GM21367 (cell line): ENCODE results near the gene NFKBIE.

ENCODE experiments used
- ATAC-seq: cut with Tn5 transposase; IDR thresholded peaks from one replicate; pipeline ENCODE4 v1.9.1; 2021; ENCODE audit not compliant: unreplicated experiment

NFKBIE gene

GRCh38 chr6:44227148-44227793 lies 38.1 kb downstream of the NFKBIE start:
- ATAC-seq: no peak

DNA sequence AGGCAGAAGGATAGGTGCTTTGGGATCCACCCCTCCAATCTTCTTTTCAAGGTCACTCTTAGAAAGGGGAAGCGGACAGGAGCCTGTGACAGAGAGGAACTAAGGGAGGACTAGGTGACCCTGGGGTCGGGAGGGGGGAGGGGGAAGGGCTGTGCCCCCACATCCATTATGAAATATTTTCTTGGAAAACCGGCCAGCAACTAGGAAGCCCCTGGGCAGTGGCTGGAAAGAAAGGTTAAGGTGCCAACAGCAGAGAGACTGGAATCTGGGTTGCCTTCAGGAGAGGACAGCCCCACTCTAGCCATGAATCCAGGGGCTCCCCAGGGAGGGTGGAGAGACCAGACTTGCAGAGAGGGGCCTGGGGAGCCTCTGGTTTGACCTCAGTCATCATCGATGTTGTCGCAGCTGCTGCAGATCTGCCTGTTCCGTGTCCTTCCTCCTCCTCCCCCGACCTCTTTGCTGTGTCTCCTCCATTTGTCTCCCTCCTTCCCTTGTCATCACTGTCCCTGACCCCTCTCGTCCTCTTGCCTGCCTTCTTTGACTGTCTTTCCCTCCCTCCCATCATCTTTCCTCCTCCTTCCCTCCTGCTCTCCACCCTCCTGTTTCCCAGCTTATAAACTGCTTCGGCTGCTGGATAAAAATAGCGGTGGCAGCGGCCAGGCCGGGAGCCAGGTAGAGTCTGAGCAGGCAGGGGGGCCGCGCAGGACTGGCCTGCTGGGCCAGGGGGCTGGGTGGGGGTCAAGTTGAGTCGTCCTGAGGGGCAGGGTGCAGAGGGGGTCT lies 38.8 kb downstream of the NFKBIE start:
- no peak for ATAC-seq

- no peak for ATAC-seq
These were observed 39.6 kb downstream of the NFKBIE start for GRCh38 chr6:44225579-44226325.

DNA sequence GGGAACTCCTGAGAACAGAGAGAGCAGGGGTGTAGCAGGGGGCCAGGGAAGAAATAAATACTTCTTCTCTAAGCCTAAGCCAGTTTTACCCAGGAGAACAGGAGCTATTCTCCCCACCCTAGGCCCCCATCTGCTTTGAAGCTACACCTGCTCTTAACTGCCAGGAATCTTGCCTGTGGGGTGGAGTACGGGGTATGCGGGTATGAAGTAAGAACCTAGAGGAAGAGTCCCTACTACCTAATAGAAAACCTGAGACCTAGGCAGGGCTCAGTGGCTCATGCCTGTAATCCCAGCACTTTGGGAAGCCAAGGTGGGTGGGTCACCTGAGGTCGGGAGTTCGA lies 40.4 kb downstream of the NFKBIE start:
- no peak for ATAC-seq

DNA sequence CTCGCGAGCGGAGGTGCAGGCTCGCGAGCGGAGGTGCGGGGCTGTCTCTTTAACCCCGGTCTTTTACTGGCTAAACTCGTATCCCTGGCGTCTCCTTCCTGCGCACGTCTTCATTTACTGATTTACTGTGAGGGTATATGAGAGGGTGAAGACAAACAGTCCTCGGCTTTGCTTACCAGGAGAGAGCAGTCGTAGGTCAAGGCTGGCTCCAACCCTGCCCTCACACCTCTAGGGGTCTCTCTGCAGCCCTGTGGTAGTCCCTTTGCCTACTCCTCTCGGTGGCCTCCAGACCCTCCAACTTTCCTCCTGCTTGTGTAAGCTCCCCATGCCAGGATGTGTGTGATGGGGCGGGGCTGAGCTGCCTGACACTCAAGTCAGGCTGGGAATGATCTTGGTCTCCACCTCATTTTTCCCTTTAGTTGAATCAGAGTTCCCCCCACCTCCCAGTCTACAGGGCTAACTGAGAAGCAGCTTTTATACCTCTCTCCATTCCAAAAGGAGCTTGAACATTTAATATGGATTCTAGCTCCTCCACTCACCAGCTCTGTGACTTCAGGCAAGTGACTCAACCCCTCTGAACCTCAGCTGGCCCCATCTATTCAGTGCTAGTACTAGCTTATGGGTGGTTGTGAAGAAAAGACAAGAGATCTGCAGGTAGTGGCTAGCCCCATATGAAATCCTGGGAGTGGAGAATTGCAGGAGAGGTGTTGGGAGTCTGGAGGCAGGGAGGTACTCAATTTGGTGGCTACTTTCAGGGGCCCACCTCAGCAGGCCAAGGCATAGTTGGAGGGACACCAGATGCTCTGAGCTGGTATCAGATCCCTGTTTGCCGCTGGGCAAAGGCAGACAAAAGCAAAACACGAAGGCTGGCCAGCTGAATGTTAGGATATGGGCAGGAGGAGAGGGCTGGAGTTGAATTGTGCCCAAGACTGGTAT lies 41.1 kb downstream of the NFKBIE start:
- ATAC-seq: no peak

DNA sequence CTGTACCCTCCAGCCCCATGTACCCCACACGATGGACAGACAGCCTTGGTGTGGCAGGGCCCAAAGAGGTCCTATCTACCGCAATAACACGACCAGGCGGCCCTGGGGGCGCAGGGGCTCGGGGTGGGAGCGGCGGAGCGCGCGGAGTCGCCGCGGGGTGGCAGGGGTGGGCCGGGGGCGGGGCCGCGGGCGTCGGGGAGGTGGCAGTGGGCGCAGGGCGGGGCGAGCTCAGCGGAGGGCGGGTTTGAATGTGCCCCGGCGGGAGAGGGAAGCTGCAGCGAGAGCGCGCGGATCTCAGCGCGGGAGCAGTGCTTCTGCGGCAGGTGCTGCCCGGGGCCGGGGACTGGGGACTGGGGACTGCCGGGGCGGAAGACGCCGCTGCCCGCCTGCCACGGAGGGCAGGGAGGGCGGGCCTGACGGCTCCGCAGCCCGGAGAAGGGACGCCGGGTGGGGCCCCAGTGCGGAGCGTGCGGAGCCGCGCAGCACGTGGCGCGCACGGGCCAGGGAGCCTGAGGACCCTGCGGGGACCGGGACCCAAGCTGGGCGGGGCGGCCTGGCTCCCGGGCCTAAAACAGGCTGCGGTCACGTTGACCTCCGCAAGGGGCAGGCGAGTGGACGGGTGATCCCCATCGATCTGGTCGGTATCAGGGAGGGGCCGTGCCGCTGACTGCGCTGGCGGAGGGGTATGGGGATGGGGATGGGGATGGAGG lies 41.9 kb downstream of the NFKBIE start, which contains the start of gene SLC29A1:
Gene SLC29A1, plus strand, starts transcription at position 277 of the 710 bp plus-strand sequence. CDS start 3,719 bp downstream, outside the sequence.
- peak; percentile 49 for ATAC-seq

DNA sequence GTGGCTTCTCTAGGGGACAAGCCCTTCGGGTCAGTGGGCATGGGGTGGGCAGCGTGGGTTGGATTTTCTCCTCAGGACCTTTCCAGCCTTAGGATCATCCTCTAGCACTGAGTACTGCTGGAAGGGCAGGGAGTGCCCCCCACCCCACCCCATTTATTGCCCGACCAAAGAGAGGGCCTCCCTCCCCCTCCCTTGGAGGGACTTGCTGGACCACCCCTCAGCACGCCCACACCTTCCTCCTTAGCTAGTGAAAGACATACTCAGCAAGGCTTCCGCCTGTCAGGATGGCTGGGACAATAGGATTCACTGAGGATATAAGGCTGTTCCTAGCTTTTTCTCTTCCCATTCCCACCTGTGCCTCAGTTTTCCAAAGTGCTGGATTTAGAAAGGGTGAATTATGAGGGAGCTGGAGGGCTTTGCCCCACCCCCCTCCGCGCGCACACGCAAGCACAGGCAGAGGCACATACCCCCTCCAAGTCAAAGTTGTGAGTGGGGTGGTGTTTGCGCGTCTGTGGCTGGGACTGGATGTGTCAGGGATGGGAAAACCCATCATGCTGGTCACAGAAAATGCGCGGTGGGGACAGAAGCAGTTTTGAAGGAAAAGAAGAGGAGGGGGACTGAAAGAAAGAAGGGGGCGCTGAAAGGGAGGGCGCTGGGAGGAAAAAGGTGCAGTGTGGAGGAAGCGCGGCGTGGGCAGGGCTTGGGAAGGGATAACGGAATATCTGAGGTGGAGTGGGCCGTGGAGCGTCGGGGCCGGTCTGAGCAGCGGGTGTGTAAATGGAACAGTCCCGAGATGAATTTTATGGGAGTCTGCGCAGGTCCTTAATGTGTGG lies 42.6 kb downstream of the NFKBIE start:
- ATAC-seq: peak; percentile 3

GRCh38 chr6:44221961-44222335 lies 43.4 kb downstream of the NFKBIE start:
- no peak for ATAC-seq

GRCh38 chr6:44221291-44221960 lies 43.9 kb downstream of the NFKBIE start:
- ATAC-seq: peak; percentile 42

GRCh38 chr6:44220913-44221290 lies 44.4 kb downstream of the NFKBIE start:
- no peak for ATAC-seq

DNA sequence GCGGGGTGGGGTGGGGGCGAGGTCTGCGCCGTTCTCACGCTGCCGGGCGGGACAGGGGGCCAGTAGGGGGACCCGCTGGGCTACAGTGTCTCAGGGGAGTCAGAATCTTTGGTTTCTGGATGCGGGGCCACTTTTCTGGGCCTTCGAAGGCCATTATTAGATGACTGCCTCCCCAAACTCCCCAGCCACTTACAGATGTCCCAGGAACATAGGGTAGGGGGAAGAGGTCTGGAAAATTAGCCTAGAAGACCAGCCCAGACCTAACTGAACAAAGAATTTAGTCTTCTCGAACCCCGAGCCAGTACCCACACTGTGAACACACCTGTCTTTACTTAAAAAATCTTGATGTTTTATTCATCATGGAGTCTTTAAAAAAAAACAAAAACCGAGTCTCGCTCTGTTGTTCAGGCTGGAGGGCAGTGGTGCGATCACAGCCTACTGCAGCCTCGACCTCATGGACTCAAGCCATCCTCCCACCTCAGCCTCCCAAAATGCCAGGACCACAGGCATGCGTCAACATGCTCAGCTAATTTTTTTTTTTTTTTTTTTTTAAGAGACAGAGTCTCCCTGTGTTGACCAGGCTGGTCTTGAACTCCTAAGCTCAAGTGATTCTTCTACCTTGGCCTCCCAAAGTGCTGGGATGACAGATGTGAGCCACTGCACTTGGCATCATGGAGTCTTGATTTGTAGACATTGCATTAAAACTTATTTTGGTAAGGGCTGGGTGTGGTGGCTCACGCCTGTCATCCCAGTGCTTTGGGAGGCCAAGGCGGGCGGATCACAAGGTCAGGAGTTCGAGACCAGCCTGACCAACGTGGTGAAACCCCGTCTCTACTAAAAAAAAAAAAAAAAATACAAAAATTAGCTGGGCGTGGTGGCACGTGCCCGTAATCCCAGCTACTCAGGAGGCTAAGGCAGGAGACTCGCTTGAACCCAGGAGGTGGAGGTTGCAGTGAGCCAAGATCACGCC lies 45.3 kb downstream of the NFKBIE start:
- ATAC-seq: no peak

GRCh38 chr6:44219053-44219814 lies 46.1 kb downstream of the NFKBIE start:
- ATAC-seq: no peak

- ATAC-seq: no peak
These were observed 47.8 kb downstream of the NFKBIE start for GRCh38 chr6:44217332-44218143.

DNA sequence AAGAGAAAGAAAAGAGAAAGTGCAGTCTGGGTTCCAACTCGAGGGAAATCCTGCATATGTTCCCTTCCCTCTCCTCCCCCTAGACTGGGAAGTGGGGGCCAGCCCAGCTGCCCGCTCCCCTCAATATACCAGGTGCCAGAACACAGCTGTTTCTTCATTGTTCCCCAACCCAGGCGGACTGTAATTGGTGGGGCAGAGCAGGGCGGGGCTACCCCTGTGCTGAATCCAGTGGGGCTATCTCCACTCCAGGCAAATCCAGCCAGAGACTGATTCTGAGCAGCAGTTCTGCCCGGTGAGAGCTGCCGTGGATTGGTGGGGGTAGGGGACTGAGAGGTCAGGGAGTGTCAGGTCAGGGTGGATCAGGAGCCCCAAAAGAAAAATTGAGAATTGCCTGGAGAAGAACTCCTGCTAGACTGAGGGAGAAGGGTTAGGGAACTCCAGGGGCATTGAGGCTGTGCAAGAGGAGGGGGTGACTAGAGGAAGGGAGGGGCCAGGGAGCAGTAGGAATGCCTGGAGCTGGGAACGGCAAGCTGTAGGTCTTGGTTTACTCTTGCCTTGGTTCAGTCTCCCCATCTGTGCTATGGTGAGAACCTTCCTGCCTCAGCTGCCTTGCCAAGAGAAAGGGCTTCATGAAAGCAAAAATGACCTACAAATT lies 48.5 kb downstream of the NFKBIE start, which contains the start of gene MYMX:
Gene MYMX, plus strand, starts transcription at position 250 of the 655 bp plus-strand sequence. CDS start 546 bp downstream, outside the sequence.
- ATAC-seq: no peak

DNA sequence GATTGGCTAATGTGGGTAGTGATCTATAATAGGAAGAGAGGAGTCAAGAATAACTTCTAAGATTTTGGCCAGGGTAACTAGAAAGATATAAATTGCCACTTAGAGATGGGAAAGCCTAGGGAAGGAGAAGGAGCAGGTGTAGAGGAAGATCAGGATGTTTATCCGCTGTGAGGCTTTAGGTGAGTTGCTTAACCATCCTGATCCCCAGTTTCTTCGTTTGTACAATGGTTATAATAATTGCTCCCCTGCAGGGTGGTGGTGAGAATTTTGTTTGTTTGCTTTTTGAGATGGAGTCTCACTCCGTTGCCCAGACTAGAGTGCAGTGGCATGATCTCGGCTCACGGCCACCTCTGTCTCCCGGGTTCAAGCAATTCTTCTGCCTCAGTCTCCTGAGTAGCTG lies 51.0 kb downstream of the NFKBIE start:
- ATAC-seq: no peak
